ENCODE results near the gene PPP6R3.

GRCh38 chr11:68551777-68552176 lies 91.2 kb downstream of the PPP6R3 start:
- TF ChIP-seq, protein P1, sequence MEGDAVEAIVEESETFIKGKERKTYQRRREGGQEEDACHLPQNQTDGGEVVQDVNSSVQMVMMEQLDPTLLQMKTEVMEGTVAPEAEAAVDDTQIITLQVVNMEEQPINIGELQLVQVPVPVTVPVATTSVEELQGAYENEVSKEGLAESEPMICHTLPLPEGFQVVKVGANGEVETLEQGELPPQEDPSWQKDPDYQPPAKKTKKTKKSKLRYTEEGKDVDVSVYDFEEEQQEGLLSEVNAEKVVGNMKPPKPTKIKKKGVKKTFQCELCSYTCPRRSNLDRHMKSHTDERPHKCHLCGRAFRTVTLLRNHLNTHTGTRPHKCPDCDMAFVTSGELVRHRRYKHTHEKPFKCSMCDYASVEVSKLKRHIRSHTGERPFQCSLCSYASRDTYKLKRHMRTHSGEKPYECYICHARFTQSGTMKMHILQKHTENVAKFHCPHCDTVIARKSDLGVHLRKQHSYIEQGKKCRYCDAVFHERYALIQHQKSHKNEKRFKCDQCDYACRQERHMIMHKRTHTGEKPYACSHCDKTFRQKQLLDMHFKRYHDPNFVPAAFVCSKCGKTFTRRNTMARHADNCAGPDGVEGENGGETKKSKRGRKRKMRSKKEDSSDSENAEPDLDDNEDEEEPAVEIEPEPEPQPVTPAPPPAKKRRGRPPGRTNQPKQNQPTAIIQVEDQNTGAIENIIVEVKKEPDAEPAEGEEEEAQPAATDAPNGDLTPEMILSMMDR (IDR thresholded peaks at IDR 0.05): no peak
- TF ChIP-seq POLR2A (IDR thresholded peaks at IDR 0.05): no peak
